Measurements from ENCODE around the gene GDAP1L1. TPM values are rescaled to one million over a fixed set of nuclear protein-coding genes. Genes with fewer than 3 reads are reported as not detected.

The GDAP1L1 gene
- polyA plus RNA-seq, 3 donors = not detected

GRCh38 chr20:44264287-44264686, 17.2 kb downstream of the GDAP1L1 start:
- no peak overlapping the region for H3K27ac ChIP-seq (ENCODE audit: low read depth in 1 of 2, low read length in 2 of 2)
- H3K4me1 ChIP-seq (ENCODE audit: control insufficient read depth in 1 of 2, insufficient read depth in 2 of 2, low read length in 2 of 2) = no peaks in the 10 kb centered on the region
- no peaks in the 10 kb centered on the region for H3K36me3 Mint-ChIP-seq
- no peaks in the 10 kb centered on the region for H3K9me3 Mint-ChIP-seq
- no peak overlapping the region for H3K4me3 ChIP-seq (replicated peaks in 1 of 3; ENCODE audit: low read depth in 2 of 3, low read length in 3 of 3)
- H3K36me3 ChIP-seq (replicated peaks in 1 of 2; ENCODE audit: control insufficient read depth in 1 of 2, insufficient read depth in 2 of 2, low read length in 2 of 2) = no peaks in the 10 kb centered on the region
- intact Hi-C loops (cut with micrococcal nuclease) = no loop called here
- H3K27ac Mint-ChIP-seq = no peak overlapping the region
- no peaks in the 10 kb centered on the region for H3K79me2 ChIP-seq (ENCODE audit: insufficient read depth, low read length)
- WGBS (ENCODE audit: insufficient coverage) = 57% methylated on average over 2 of the region's 5 CpGs
- H3K27me3 ChIP-seq (ENCODE audit: control insufficient read depth in 2 of 2, insufficient read depth in 2 of 2, low read length in 2 of 2) = no peaks in the 10 kb centered on the region
- no peaks in the 10 kb centered on the region for H3K9me3 ChIP-seq (replicated peaks in 1 of 2; ENCODE audit: control insufficient read depth in 1 of 2, insufficient read depth in 1 of 2, low read length in 2 of 2)
- H3K4me2 ChIP-seq (replicated peaks; ENCODE audit: extremely low read depth, low read length, poor library complexity, severe bottlenecking) = no peak overlapping the region
- H3K4me1 Mint-ChIP-seq = no peaks in the 10 kb centered on the region
- TF ChIP-seq CTCF (IDR thresholded peaks at IDR 0.05) = no peak
- H3K4me3 Mint-ChIP-seq = no peak overlapping the region
- no peak overlapping the region for H3K9ac ChIP-seq (ENCODE audit: insufficient read depth, low read length, poor library complexity, severe bottlenecking)
- no peak for DNase-seq
- no peaks in the 10 kb centered on the region for H4K20me1 ChIP-seq (ENCODE audit: insufficient read depth, low read length)
- H3K27me3 Mint-ChIP-seq (ENCODE audit: low read depth in 3 of 3) = peaks cover 1 to 6% (median 2%) of the 10 kb centered on the region in 3 donors
- H2AFZ ChIP-seq (ENCODE audit: insufficient read depth, low read depth, low read length, poor library complexity, severe bottlenecking) = no peak overlapping the region

- Mint-ChIP-seq H3K4me1 (no peaks in the 10 kb centered on the region), H3K9me3 (no peaks in the 10 kb centered on the region), H3K27me3 (ENCODE audit: low read depth in 3 of 3) (peaks cover 0 to 1% (median 0%) of the 10 kb centered on the region in 3 donors), H3K4me3 (no peak overlapping the region), H3K27ac (no peak overlapping the region), H3K36me3 (no peaks in the 10 kb centered on the region)
- Histone ChIP-seq H3K27ac (ENCODE audit: low read depth in 1 of 2, low read length in 2 of 2) (no peak overlapping the region), H3K79me2 (ENCODE audit: insufficient read depth, low read length) (no peaks in the 10 kb centered on the region), H3K4me1 (ENCODE audit: control insufficient read depth in 1 of 2, insufficient read depth in 2 of 2, low read length in 2 of 2) (no peaks in the 10 kb centered on the region), H3K36me3 (replicated peaks in 1 of 2; ENCODE audit: control insufficient read depth in 1 of 2, insufficient read depth in 2 of 2, low read length in 2 of 2) (no peaks in the 10 kb centered on the region), H3K4me2 (replicated peaks; ENCODE audit: extremely low read depth, low read length, poor library complexity, severe bottlenecking) (no peak overlapping the region), H3K9ac (ENCODE audit: insufficient read depth, low read length, poor library complexity, severe bottlenecking) (no peak overlapping the region), H4K20me1 (ENCODE audit: insufficient read depth, low read length) (no peaks in the 10 kb centered on the region), H3K27me3 (ENCODE audit: control insufficient read depth in 2 of 2, insufficient read depth in 2 of 2, low read length in 2 of 2) (no peaks in the 10 kb centered on the region), H3K9me3 (replicated peaks in 1 of 2; ENCODE audit: control insufficient read depth in 1 of 2, insufficient read depth in 1 of 2, low read length in 2 of 2) (no peaks in the 10 kb centered on the region), H2AFZ (ENCODE audit: insufficient read depth, low read depth, low read length, poor library complexity, severe bottlenecking) (no peak overlapping the region), H3K4me3 (replicated peaks in 1 of 3; ENCODE audit: low read depth in 2 of 3, low read length in 3 of 3) (no peak overlapping the region)
- intact Hi-C loops (cut with micrococcal nuclease) = no loop called here
- DNase-seq = no peak
- no peak for TF ChIP-seq CTCF (IDR thresholded peaks at IDR 0.05)
- 92% methylated on average over 2 of the region's 5 CpGs for WGBS (ENCODE audit: insufficient coverage)
These were observed 21.7 kb downstream of the GDAP1L1 start for GRCh38 chr20:44268802-44269201.

All from CD14-positive monocyte (primary cell).